Renal cortical epithelial cell (primary cell): ENCODE data around the gene TBL1XR1. TPM values are rescaled to one million over a fixed set of nuclear protein-coding genes. Genes with fewer than 3 reads are reported as not detected.

ENCODE experiments used
- DNase-seq: peaks from one replicate; pipeline ENCODE4 v3.0.0-alpha.2; 2011; ENCODE audit warnings: low read depth
- total RNA-seq: library from RNA; depleted of rRNA; stranded (reverse); fragments of >200 nt; gene quantifications from 2 replicates; pipeline ENCODE4 v1.2.3, GENCODE V29; 2014

TBL1XR1 gene
- total RNA-seq, 1 donor from 2014 or later = 483 TPM

DNA sequence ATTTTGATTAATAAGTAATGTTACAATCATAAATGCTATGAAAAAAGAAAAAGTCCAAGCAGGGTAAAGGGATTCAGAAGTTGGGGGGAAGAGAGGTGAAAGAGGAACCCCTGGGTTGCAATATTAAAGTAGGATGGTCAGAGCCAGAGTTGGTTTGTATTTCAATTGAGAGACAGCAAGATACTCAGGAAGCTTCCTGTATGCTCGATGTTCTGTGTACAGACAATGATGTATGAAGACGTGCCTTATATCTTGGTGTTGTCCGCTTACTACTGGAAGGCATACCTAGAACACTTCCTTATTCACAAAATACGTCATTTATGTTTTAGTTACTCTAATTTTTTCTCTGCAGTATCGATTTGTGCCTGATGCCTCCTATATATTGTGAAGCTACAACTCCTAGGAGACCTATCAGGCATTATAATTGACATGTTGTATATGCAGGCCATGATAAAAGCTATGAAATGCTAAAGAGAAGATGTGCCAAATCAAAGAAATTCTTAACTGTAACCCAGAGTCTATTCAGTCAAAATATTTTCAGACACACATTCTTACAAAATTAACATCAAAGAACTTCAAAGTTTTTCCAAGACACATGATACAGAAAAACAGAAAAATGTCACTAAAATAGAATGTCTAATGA, 87.5 kb downstream of the TBL1XR1 start:
- no peak for DNase-seq

GRCh38 chr3:177108648-177109047, 88.6 kb downstream of the TBL1XR1 start:
- no peak for DNase-seq

DNA sequence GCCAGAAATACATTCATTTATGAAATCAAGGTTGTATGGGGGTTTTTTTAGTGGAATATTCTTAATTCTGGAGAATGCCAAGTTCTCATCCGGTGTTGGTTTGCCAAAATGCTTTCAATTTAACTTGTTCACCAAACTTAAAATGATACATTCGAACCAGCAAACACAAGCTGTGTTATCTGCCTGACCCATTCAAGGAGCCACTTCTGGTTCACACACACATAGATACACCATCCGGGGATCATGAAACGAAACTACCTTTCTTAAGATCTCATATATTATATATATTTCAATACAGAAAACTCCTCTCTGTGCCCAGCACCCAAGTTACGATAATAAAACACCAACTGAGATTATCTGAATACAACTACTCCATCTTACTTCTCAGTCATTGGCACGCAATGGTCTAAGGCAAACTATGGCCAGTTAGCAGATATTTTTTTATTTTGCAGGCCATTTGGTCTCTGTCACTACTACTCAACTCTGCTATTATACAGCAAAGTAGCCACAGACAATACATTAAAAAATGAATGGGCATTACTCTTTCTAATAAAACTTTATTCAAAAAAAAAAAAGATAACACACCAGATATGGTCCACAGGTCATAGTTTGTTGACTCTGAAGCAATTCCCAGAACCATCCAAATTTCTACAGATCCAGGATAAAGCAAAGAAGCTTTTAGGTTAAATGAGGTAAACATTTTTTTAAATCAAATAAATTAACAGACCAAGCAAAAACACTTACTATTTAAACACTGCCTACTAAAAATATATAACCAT, 89.6 kb downstream of the TBL1XR1 start:
- no peak for DNase-seq

GRCh38 chr3:177106594-177106993, 90.7 kb downstream of the TBL1XR1 start:
- DNase-seq = no peak

DNA sequence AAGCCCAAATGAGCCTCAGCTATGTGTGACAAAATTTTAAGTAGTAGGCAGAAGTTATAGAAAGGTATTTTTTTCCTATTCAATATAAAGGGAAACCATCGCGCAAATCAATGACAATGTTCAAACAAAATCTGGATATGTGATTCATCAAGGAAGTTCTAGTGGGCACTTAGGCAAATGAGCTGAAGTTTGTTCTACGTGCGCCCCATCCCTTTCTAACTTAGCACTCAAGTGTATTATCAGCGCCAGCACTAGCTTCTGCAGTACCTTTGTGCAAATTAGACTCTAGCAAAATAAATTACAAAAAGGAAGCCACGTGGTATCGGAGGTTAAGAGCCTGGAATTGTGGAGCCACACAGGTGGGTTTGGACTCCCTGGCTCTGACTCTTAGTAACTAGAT, 91.1 kb downstream of the TBL1XR1 start:
- DNase-seq = no peak

DNA sequence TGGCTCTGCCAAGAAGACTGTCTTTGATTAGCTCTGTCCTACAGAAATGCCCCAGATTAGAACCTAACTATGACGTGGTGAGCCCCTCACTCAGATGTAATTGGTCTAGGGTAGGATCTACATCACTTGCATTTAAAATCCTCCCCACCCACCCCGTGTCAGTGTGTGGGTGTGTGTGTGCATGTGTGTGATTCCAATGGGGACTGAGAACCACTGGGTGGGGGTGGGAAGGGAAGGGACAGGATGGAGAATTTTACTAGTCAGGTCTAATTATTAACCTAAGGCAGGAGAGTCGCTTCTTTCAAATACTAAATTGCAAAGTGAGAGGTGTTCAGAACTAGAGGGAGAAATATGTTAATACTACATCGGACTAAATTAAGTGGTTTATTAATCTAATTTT, 91.7 kb downstream of the TBL1XR1 start:
- DNase-seq = no peak

GRCh38 chr3:177104299-177104992, 92.8 kb downstream of the TBL1XR1 start:
- no peak for DNase-seq

DNA sequence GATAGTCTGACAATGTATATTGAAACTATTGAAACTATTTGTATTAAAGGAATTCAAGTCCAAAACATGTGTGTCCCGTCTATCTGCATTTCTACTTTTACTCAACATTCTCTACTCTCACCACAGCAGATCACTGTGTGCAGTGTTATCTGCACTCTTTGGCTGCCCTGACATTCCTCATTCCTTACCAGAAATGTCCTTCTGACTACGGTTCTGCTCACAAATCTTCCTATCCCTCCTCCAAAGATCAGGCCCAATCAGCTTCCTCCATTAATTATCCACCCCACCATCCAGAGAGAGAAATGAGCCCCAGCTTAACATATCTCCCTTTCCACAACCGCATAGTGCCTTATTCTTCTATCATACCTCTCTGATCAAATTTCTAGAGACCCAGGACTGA, 94.7 kb downstream of the TBL1XR1 start:
- DNase-seq = no peak

DNA sequence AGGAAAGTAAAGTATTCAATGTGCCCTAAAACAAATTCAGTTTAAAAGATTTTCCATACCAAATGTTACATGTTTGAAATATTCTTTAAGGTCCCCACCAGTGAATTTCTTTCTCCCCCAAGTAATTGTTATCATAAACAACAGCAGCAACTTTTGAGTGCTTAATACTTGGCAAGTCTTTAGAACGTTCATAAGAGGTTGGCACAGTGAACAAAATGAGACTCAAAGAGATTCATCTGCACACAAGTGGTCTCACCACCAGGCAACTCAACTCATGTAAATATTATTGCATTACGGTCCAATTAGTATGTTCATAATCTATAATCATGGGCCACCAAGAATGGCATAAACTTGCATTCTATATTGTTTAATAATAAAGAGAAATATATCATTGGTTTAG, 98.7 kb downstream of the TBL1XR1 start:
- no peak for DNase-seq

GRCh38 chr3:177096615-177097014, 100.7 kb downstream of the TBL1XR1 start:
- DNase-seq = peak; percentile 36

GRCh38 chr3:177093966-177094365, 103.3 kb downstream of the TBL1XR1 start:
- no peak for DNase-seq

GRCh38 chr3:177089901-177090300, 107.4 kb downstream of the TBL1XR1 start:
- no peak for DNase-seq

DNA sequence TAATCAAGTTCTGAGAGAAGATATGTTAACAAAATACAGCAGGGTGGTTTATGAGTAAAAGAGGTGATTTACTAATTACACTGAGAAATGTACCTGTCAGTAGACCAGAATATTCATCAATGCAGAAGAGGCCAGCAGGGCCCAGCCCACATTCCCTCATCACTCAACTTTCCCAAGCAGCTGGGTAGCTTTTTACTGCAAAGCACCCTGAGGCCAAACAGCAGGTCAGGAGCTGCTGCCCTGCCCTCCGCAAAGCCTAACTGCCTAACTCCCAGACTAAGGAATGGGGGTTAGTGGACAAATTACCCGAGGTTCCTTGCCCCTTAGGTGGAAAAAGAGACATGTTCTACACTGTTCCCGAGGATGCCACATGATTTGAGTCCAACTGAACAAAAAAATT, 108.2 kb downstream of the TBL1XR1 start:
- DNase-seq = peak; percentile 47

GRCh38 chr3:177085794-177086193, 111.5 kb downstream of the TBL1XR1 start:
- DNase-seq = no peak

GRCh38 chr3:177084616-177085015, 112.7 kb downstream of the TBL1XR1 start:
- DNase-seq = no peak

DNA sequence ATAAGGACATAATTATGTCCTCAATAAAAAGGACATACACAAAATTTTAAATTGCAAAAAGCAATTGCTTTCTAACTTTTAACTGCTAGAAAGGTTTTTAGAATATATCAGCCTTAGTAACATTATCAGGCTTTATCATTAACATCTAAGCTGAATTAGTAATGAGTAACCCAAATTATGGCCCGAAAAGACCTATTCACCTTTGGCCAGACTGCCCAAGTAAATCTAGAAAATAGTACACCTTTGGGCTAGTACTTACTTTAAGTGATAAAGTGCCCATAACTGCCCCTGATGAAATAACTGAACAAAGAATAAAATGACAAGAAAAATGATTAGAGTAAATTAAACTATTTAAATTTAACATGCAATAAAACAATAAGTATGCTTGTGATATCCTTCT, 117.2 kb downstream of the TBL1XR1 start:
- DNase-seq = no peak

GRCh38 chr3:177079684-177080083, 117.6 kb downstream of the TBL1XR1 start:
- DNase-seq = no peak

- DNase-seq = no peak
Measured at GRCh38 chr3:177071496-177072156, 125.7 kb downstream of the TBL1XR1 start.

- peak; percentile 94 for DNase-seq
Measured at GRCh38 chr3:177069514-177070329, 127.6 kb downstream of the TBL1XR1 start.

- DNase-seq = no peak
Measured at GRCh38 chr3:177068967-177069366, 128.3 kb downstream of the TBL1XR1 start.

GRCh38 chr3:177066068-177066467, 131.2 kb downstream of the TBL1XR1 start:
- DNase-seq = no peak
